ENCODE results near the gene ASF1B. TPM values are rescaled to one million over a fixed set of nuclear protein-coding genes. Genes with fewer than 3 reads are reported as not detected.

The ASF1B gene
- total RNA-seq, 2 experiments from 2014 or later: 117 to 124 TPM

DNA sequence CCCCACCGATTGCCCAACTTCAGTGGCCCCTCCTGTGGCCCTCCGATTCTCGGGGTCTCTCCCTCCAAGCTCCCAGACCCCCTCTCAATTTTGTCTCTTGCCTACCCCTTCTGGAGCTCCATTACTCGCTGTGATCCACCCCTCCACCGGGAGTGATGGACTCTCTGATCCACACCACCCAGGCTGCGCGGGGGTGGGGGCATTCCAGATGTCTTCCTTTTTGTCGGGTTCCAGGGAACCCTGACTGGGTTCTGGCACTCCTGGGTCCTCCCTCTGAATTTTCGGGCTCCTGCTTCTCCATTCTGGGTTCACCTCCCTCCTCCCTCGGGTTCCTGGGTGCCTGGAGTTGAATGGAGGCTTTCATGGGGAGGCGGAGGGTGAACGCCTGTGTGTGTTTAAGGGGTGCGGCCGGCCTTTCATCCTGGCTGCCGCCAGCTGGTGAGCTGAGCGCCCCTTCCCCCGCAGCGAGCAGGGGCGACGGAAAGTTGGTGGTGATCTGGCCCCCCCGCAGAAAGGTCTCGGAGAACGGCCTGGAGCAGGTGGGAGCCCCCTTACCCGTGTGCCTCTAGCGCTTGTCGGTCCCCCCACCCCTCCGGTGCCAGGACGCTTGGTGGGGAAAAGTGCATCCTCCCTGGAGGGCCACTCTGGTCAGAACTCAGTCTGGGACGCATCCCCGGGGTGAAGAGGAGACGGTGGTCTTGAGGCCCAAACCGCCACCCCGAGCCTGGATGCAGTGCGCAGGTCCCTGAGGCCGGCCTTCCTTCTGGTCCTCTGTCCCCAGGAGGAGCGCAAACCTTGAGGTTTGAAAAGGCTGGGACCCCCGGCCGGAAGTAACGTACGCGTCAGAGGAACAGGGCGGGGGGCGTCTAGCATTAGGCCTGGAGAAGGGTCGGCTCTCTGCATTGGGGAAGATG is 62.2 kb downstream of the ASF1B start:
- Mint-ChIP-seq H3K27ac (peak overlapping the region; percentile 81), H3K4me3 (peak overlapping the region; percentile 84), H3K27me3 (peaks cover 3% of the 10 kb centered on the region), H3K36me3 (no peaks in the 10 kb centered on the region), H3K9me3 (ENCODE audit: low read depth) (no peaks in the 10 kb centered on the region), H3K4me1 (peaks cover 25% of the 10 kb centered on the region)
- CTCF ChIA-PET: interaction anchor here (0.8 to 7.3 kb wide), 27 partner anchors 8 to 238 kb away, joined by 3 to 153 read pairs (median 4); partner anchors contain the start of genes ASF1B, BRME1, CC2D1A and IL27RA
- ATAC-seq (peak; percentile 9), DNase-seq (no peak)

DNA sequence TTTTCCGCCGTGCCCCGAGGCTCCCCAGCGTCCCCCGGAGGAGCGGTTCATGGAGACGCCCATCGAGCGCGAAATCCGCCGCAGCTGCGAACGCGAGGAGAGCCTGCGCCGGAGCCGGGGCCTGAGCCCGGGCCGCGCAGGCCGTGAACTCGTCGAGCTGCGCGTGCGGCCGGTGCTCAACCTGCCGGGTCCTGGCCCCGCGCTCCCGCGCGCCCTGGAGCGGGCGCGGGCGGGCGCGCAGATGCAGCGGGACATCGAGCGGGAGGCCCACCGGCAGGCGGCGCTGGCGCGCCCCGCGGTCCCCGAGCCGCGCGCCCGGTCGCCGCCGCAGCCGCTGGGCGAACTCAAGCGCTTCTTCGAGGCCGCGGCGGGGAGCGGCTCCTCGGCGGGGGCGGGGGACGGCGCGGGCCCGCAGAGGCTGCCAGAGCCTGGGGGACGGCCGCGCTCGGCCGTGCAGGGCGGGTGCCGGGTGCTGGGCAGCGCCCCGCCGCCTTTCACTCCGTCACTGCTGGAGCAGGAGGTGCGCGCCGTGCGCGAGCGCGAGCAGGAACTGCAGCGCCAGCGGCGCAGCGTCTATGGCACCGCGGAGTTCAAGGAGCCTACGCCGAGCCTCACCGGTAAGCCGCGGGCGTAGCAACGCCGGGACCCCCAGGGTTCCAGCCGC is 63.0 kb downstream of the ASF1B start:
- ATAC-seq (peak; percentile 79), DNase-seq (peak; percentile 82)
- Mint-ChIP-seq H3K9me3 (ENCODE audit: low read depth) (no peaks in the 10 kb centered on the region), H3K36me3 (no peaks in the 10 kb centered on the region), H3K27ac (peak overlapping the region; percentile 81), H3K27me3 (peaks cover 3% of the 10 kb centered on the region), H3K4me1 (peaks cover 23% of the 10 kb centered on the region), H3K4me3 (peak overlapping the region; percentile 84)
- CTCF ChIA-PET: interaction anchor here (0.6 to 7.3 kb wide), 40 partner anchors 8 to 481 kb away, joined by 3 to 153 read pairs (median 3); partner anchors contain the start of genes ASF1B, BRME1, CC2D1A and IL27RA

- CTCF ChIA-PET: interaction anchor here (0.5 to 7.3 kb wide), 42 partner anchors 9 to 482 kb away, joined by 3 to 153 read pairs (median 4); partner anchors contain the start of genes ASF1B, BRME1, CC2D1A and DCAF15
- H3K36me3 Mint-ChIP-seq: no peaks in the 10 kb centered on the region
- H3K9me3 Mint-ChIP-seq (ENCODE audit: low read depth): no peaks in the 10 kb centered on the region
- H3K27me3 Mint-ChIP-seq: peaks cover 3% of the 10 kb centered on the region
- DNase-seq: peak; percentile 52
- H3K27ac Mint-ChIP-seq: peak within 1 kb of the TSS; percentile 81
- peak; percentile 12 for ATAC-seq
- peaks cover 23% of the 10 kb centered on the region for H3K4me1 Mint-ChIP-seq
- peak within 1 kb of the TSS; percentile 84 for H3K4me3 Mint-ChIP-seq
Measured at GRCh38 chr19:14072535-14073260, 63.7 kb downstream of the ASF1B start, which contains the start of gene MISP3. MISP3 (plus strand) TSS chr19:14072786; CDS start chr19:14073310, 524 bp downstream.

- H3K27ac Mint-ChIP-seq: no peak overlapping the region
- DNase-seq (no peak), ATAC-seq (no peak)
- H3K4me3 Mint-ChIP-seq: no peak overlapping the region
- CTCF ChIA-PET: interaction anchor here (0.8 to 7.3 kb wide), 14 partner anchors 11 to 259 kb away, joined by 3 to 153 read pairs (median 5); partner anchors contain the start of genes ASF1B, BRME1, CC2D1A and IL27RA
- H3K27me3 Mint-ChIP-seq: peaks cover 9% of the 10 kb centered on the region
- no peaks in the 10 kb centered on the region for H3K9me3 Mint-ChIP-seq (ENCODE audit: low read depth)
- H3K36me3 Mint-ChIP-seq: no peaks in the 10 kb centered on the region
- H3K4me1 Mint-ChIP-seq: peaks cover 23% of the 10 kb centered on the region
Measured at GRCh38 chr19:14070268-14071050, 65.9 kb downstream of the ASF1B start.

Other genes starting within 250 kb of the ASF1B start
- 1 to 10 TPM; 4.1 to 4.4 TPM for gene BRME1, start 230.5 kb downstream of the ASF1B start, total RNA-seq
- gene CC2D1A, start 230.4 kb downstream of the ASF1B start, total RNA-seq: 10 to 100 TPM; 34.0 to 35.1 TPM
- gene PODNL1, start 198.2 kb downstream of the ASF1B start, total RNA-seq: under 1 TPM; 0.29 to 0.47 TPM
- gene DCAF15, start 184.1 kb downstream of the ASF1B start, total RNA-seq: 10 to 100 TPM; 82.5 to 94.3 TPM
- gene RFX1, start 130.3 kb downstream of the ASF1B start, total RNA-seq: 10 to 100 TPM; 16.0 to 17.8 TPM
- gene RLN3, start 108.4 kb downstream of the ASF1B start, total RNA-seq: not detected
- gene IL27RA, start 104.8 kb downstream of the ASF1B start, total RNA-seq: 10 to 100 TPM; 29.7 to 60.3 TPM
- gene PALM3, start 74.5 kb downstream of the ASF1B start, total RNA-seq: not detected
- gene MISP3, start 63.8 kb downstream of the ASF1B start, total RNA-seq: 1 to 10 TPM; 1.4 to 2.4 TPM
- not detected for gene C19orf67, start 50.8 kb downstream of the ASF1B start, total RNA-seq
- 10 to 100 TPM; 60.4 to 81.9 TPM for gene SAMD1, start 45.8 kb downstream of the ASF1B start, total RNA-seq
- 10 to 100 TPM; 42.3 to 65.4 TPM for gene PRKACA, start 18.8 kb downstream of the ASF1B start, total RNA-seq
- 1 to 10 TPM; 3.7 to 4.3 TPM for gene ADGRL1, start 69.6 kb upstream of the ASF1B start, total RNA-seq
- gene ADGRE5, start 244.9 kb upstream of the ASF1B start, total RNA-seq: 100 to 1,000 TPM; 276 to 311 TPM